HG03095 (cell line): ENCODE data around the gene SGCA.

Experiments used
- ATAC-seq: cut with Tn5 transposase; IDR thresholded peaks from one replicate; pipeline ENCODE4 v1.9.1; 2021; ENCODE audit warnings: moderate library complexity; ENCODE audit not compliant: unreplicated experiment

Gene SGCA

GRCh38 chr17:50134206-50135110 lies 31.3 kb upstream of the SGCA start:
- no peak for ATAC-seq

GRCh38 chr17:50135316-50136095 lies 30.3 kb upstream of the SGCA start:
- ATAC-seq, result no peak

- ATAC-seq, result no peak
Measured at GRCh38 chr17:50136096-50136687, 29.6 kb upstream of the SGCA start.

- no peak for ATAC-seq
Measured at GRCh38 chr17:50137042-50137441, 28.8 kb upstream of the SGCA start.

DNA sequence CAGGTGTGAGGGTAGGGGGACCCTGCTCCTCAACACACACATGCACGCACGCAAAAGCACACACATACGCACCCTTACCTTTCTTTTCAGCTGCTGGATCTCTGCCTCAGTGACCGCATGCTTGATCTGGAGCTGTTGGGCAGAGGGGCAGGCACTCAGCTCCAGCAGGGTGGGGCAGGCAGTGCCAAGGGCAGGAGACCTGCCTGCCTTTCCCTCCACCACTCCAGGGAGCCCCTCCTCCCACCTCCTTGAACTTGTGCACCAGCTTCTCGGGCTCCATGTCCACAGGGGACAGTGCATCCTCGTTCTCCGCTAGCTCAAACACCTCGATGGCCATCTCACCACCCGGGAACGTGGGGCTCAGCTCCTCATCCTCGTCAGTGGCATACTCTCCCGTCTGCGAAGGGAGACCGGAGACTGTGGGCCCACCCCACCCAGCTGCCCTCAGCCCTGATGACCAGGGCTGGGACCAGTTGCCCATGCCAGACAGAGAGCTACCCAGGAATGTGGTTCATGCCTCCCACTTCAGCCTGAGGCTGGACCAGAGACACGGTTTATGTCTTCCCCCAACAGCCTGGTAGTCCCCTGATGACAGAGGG lies 26.5 kb upstream of the SGCA start:
- no peak for ATAC-seq

- ATAC-seq, result no peak
Measured at GRCh38 chr17:50139950-50140885, 25.6 kb upstream of the SGCA start.

GRCh38 chr17:50141026-50141744 lies 24.6 kb upstream of the SGCA start:
- no peak for ATAC-seq

DNA sequence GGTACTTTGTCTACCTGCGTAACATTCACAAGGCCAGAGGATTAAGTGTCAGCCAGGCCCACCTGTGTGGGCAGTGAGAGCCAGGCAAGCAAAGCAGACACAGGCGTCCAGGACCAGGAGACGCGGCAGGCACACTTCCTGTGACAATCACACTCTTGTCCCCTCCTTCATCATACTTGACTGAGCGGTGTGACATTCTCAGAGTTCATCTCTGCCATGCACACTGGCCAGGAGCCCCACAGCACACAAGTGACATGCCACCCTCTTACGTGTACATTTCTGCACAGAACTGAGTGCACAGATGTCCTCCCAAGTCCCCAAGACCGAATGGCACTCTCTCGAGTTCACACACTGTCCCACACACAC lies 24.1 kb upstream of the SGCA start:
- no peak for ATAC-seq

- no peak for ATAC-seq
Measured at GRCh38 chr17:50143461-50144176, 22.2 kb upstream of the SGCA start.

- no peak for ATAC-seq
Measured at GRCh38 chr17:50144355-50144754, 21.4 kb upstream of the SGCA start.

DNA sequence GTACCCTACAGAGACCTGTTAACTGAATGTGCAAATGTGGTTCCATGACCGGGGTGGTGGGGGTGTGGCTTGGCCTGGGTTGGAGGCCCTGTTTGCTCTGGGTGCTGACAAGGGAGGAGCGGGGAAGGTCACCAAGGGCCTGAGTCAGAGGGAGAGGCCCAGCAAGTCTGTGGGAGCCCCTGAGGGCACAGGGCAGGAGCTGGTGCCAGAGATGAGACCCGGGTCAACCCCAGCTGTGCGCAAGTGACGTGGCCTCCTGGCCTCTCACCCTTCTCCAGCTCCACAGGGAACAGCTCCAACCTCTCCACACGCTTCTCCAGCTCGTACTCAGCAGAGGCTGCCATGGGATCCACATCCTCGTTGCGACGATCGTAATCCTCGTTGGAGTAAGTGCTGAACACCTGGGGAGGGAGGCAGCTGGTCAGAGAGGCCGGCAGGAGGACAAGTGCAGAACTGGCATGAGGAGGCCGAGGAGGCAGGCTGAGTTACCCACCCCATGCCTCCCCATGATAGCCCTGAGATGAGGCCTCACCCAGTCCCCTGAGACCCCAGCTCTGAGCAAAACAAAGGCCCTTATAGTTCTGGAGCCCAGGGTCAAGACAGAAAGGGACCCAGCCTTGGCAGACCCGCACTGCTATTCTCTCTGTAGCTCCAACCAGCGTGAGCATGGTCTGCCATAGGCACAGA lies 20.8 kb upstream of the SGCA start:
- no peak for ATAC-seq

- no peak for ATAC-seq
Measured at GRCh38 chr17:50145532-50146229, 20.1 kb upstream of the SGCA start.

DNA sequence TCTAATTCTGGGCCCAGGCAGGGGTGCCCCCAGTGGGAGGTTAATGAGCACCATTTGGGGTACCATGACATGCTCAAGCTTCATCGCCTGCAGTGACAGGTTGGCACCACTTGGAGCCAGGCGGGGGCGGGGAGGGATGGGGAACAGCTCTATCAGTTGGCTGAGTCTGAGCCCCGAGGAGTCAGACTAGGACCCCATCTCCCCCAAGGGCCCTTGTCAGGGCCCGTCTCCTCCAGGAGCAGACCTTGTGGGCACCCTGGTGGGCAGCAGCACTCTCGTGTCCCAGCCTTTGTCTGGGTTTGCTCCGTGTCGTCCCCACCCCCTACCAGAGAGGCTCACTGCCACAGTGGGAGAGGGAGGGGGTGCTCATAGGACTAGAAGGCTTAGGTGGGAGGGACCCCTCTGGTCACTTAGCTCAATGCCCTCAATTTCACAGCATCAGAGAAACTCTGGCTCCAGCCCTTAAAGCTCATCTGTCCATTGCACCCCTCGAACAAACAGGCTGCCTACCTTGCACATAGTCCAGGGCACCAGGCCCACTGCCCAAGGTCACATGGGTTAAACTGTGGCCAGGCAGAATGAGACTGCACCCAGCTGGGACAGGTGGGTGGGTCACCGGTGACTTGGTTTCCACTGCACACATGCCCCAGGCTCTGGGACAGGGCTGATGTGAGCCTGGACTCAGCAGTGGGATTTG lies 19.4 kb upstream of the SGCA start:
- no peak for ATAC-seq

- ATAC-seq, result no peak
Measured at GRCh38 chr17:50146927-50147665, 18.7 kb upstream of the SGCA start.

DNA sequence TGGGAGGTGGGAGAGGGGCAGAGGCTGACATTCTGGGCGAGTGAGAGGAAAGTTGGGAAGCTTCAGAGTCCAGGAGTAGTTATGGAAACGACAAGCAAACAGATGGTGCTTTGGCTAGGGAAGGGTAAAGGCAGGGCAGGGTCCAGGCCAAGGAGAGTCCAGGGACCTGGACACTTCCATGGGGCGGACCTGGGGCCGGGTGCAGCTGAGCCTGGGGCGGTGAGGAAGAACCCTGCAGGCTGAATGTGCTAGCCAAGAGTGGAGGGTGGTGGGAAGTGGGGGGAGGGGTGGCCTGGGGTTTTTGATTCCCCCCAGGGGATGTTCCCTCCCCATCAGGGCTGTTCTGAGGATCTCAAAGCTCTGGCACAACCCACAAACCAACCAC lies 18.0 kb upstream of the SGCA start:
- ATAC-seq, result no peak

DNA sequence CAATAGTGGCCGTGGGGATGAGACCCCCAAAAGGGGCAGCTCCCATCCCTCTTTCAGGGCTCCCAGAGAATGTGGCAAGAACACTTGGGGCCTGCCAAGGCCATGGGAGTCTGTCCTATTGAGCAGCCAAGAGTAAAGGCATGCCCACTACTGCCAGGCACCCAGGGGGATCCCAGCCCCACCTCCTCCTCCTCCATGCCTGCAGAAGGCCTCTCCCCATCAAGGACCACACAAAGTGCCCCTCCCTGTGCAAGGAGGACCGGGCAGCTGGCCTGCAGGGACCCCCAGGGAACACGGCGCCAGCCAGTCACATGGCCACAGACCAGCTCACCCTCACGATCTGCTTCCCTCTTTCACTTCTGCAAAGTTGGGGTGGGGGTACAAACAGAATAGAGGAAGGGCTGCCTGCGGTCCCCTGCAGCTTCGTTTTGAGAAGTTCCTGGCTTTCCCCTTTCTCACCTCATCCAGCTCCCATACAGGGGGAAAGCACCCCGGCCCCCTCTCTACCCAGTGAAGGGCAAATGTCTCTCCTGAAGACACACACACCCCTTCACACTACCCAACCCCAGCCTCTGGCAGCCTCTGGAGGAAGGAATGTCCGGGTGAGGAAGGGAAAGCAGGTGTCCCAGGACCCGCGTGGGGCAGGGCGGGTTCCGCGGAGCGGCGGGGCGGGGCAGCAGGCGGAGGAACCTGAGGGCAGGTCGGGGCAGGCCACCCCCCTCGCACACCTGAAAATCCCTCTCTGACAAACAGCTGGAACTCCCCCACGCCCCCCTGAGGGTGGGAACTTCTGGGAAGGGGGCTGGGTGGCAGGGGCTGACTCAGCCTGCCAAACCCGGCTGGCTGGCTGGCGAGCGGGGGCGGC lies 17.3 kb upstream of the SGCA start:
- peak; percentile 36 for ATAC-seq
